Natural killer cell treated with Interleukin-12 subunit alpha and Interleukin-12 subunit beta and Interleukin-15 and Interleukin-18, amount 100 ng/mL, for 72 hours (primary cell): ENCODE data around the gene RRAS2. TPM values are rescaled to one million over a fixed set of nuclear protein-coding genes. Genes with fewer than 3 reads are reported as not detected.

Experiments used
- total RNA-seq, 2 donors: library from RNA; stranded (reverse); gene quantifications; one replicate each; pipeline ENCODE4 v1.2.3, GENCODE V29; 2022

Gene RRAS2
- total RNA-seq, 2 donors from 2014 or later, result 97.3 to 141 TPM

Other genes with a start within 250 kb of the RRAS2 start
- 100 to 1,000 TPM in 1 of 2 donors, 10 to 100 TPM in 1; 88.4 to 107 TPM for gene COPB1, start 140.6 kb upstream of the RRAS2 start, total RNA-seq
- gene PSMA1, start 161.2 kb upstream of the RRAS2 start, total RNA-seq, result 100 to 1,000 TPM; 219 to 259 TPM